HepG2 (cell line): Measurements from ENCODE around the gene UBE2QL1. TPM values are rescaled to one million over a fixed set of nuclear protein-coding genes. Genes with fewer than 3 reads are reported as not detected.

Experiments
- E2F2 ChIP-seq: sonication (generic); formaldehyde crosslinking; IDR thresholded peaks from 2 replicates; pipeline ENCODE4 v1.4.0; 2020; ENCODE audit warnings: missing genetic modification reagents, borderline replicate concordance
- ETS1 ChIP-seq: sonication (generic); formaldehyde crosslinking; IDR thresholded peaks from 2 replicates; pipeline ENCODE4 v1.4.0; 2020; ENCODE audit warnings: missing genetic modification reagents
- GLI4 ChIP-seq: sonication (generic); formaldehyde crosslinking; IDR thresholded peaks from 2 replicates; pipeline ENCODE4 v1.5.1; 2020; ENCODE audit warnings: missing genetic modification reagents, mild to moderate bottlenecking, moderate library complexity, borderline replicate concordance
- KDM4B ChIP-seq: sonication (generic); formaldehyde crosslinking; IDR thresholded peaks from 2 replicates; pipeline ENCODE4 v1.4.0; 2020; ENCODE audit warnings: missing genetic modification reagents
- KDM5B ChIP-seq: sonication (generic); formaldehyde crosslinking; IDR thresholded peaks from 2 replicates; pipeline ENCODE4 v1.4.0; 2020; ENCODE audit warnings: missing genetic modification reagents, mild to moderate bottlenecking, borderline replicate concordance
- NONO ChIP-seq, 2 experiments: fragments of 450-650 bp in 1 of 2; sonication (generic) in 1 of 2; formaldehyde crosslinking in 1 of 2; IDR thresholded peaks in 1 of 2; conservative IDR thresholded peaks in 1 of 2; 2 replicates each; pipeline versions ENCODE4 v1.6.1 to v1.8.0; 2017 to 2022; ENCODE audit warnings: mild to moderate bottlenecking in 1 of 2, missing genetic modification reagents in 1 of 2, moderate library complexity in 1 of 2
- PAXIP1 ChIP-seq: sonication (generic); formaldehyde crosslinking; conservative IDR thresholded peaks from 2 replicates; pipeline ENCODE4 v1.4.0; 2020; ENCODE audit warnings: mild to moderate bottlenecking, missing genetic modification reagents, moderate library complexity
- PCBP1 ChIP-seq: fragments of 200-400 bp; formaldehyde crosslinking; IDR thresholded peaks from 2 replicates; pipeline ENCODE4 v1.6.1; 2017; ENCODE audit warnings: mild to moderate bottlenecking, low read depth, low read length, borderline replicate concordance
- SP5 ChIP-seq: IDR thresholded peaks from 2 replicates; pipeline ENCODE4 v1.6.1; 2016; ENCODE audit warnings: low read depth, borderline replicate concordance
- ZC3H13 ChIP-seq: sonication (generic); formaldehyde crosslinking; IDR thresholded peaks from 2 replicates; pipeline ENCODE4 v1.8.1; 2023; ENCODE audit warnings: mild to moderate bottlenecking, missing genetic modification reagents, moderate library complexity
- ZNF562 ChIP-seq: sonication (generic); formaldehyde crosslinking; IDR thresholded peaks from 2 replicates; pipeline ENCODE4 v1.8.0; 2022; ENCODE audit warnings: missing genetic modification reagents, borderline replicate concordance
- ZNF747 ChIP-seq: sonication (generic); formaldehyde crosslinking; IDR thresholded peaks from 2 replicates; pipeline ENCODE4 v1.8.1; 2023; ENCODE audit warnings: missing genetic modification reagents, mild to moderate bottlenecking, borderline replicate concordance
- ZSCAN5A ChIP-seq: sonication (generic); formaldehyde crosslinking; IDR thresholded peaks from 2 replicates; pipeline ENCODE4 v1.8.0; 2022; ENCODE audit warnings: mild to moderate bottlenecking, missing genetic modification reagents, borderline replicate concordance
- polyA plus RNA-seq, 8 experiments: library from polyadenylated mRNA; depleted of rRNA in 3 of 8; stranded (reverse) in 7 of 8; unstranded in 1 of 8; fragments of >200 nt; fragmentation: Illumina TruSeq in 4 of 8; extraction: Trizol in 4 of 8; gene quantifications; 2 replicates each; pipeline versions ENCODE4 v1.2.1 to v1.2.3, GENCODE V29; 2011 to 2016; ENCODE audit warnings: low read depth in 4 of 8, missing spikeins in 1 of 8, mixed read lengths in 1 of 8; ENCODE audit not compliant: insufficient read depth in 1 of 8
- total RNA-seq, 5 experiments: library from RNA; depleted of rRNA; stranded (reverse); fragments of >200 nt; fragmentation: Illumina TruSeq; extraction: Trizol; gene quantifications; 2 replicates each; pipeline ENCODE4 v1.2.3, GENCODE V29; 2016; ENCODE audit warnings: low read depth in 1 of 5

The UBE2QL1 gene
- total and polyA plus RNA-seq, 2 of the 13 experiments (the other 11 are each of a cell fraction or from before 2014, with no cell fraction given): not detected

- no peak for TF ChIP-seq NONO (IDR thresholded peaks at IDR 0.05)
- 0 out of 2 replicates have a peak, but pooled peaks have one; percentile 22 for TF ChIP-seq NONO (CRISPR knock-in tag; conservative IDR thresholded peaks at IDR 0.05)
- no peak for TF ChIP-seq E2F2 (CRISPR knock-in tag)
- no peak for TF ChIP-seq ZC3H13 (CRISPR knock-in tag)
- TF ChIP-seq SP5 (CRISPR knock-in tag): no peak
- no peak for TF ChIP-seq ETS1 (CRISPR knock-in tag)
- no peak for TF ChIP-seq ZNF562 (CRISPR knock-in tag)
- no peak for TF ChIP-seq ZNF747 (CRISPR knock-in tag)
- TF ChIP-seq KDM5B (CRISPR knock-in tag): no peak
- TF ChIP-seq PCBP1: no peak
- TF ChIP-seq ZSCAN5A: no peak
- no peak for TF ChIP-seq GLI4
- TF ChIP-seq PAXIP1: peak; percentile 65
- TF ChIP-seq KDM4B (CRISPR knock-in tag): no peak
These were observed 47.0 kb downstream of the UBE2QL1 start (continued) for GRCh38 chr5:6495433-6496206.
